ENCODE results near the gene SPG7.
"Not testable (repeated sequence)": the region's sequence is repeated elsewhere in the genome, so short reads cannot be mapped to it uniquely, and the experiment has no call there.

The SPG7 gene

GRCh38 chr16:89507834-89508590 is at the start of gene SPG7:
Gene SPG7, plus strand, starts transcription at chr16:89508403. Its CDS starts 15 bp downstream, at chr16:89508418.
- peak; percentile 64 to 71 for ATAC-seq

- no peak for ATAC-seq
Observed at GRCh38 chr16:89458551-89458950, 49.7 kb upstream of the SPG7 start.

DNA sequence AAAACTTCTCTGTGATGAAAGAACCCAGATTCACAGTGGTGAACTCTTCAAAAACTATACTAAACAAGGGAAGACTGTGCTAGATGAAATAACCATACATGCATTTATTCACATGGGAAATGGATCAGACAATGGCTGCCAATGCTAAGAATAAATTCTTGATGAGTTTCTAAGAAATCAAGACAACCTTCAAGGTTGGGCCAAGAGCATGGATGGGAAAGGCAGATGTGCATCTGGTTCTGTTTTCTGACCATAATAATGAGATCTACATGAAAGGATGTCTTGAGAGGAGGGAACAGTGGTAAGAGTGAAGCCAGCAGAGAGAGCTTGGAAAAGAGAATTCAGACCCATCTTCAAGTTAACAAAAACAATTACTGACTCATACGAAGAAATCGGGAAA is 49.2 kb upstream of the SPG7 start:
- no peak for ATAC-seq

DNA sequence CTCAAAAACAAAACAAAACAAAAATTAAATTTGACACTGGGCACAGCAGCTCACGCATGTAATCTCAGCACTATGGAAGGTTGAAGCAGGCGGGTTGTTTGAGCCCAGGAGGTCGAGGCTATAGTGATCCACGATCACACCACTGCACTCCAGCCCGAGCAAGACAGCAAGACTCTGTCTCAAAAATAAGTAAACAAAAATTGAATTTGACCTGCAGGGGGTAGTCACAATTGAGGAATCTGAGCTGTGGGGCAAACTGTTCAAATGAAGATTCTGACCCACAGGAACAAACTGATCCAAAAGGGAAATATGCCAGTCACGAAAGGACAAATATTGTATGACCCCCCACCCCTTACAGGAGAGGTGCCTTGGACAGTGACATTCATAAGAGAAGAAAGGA is 47.6 kb upstream of the SPG7 start:
- no peak for ATAC-seq

- not testable (repeated sequence) for ATAC-seq
Observed at GRCh38 chr16:89461890-89462289, 46.3 kb upstream of the SPG7 start.

GRCh38 chr16:89462639-89463038 is 45.6 kb upstream of the SPG7 start:
- not testable (repeated sequence) for ATAC-seq

DNA sequence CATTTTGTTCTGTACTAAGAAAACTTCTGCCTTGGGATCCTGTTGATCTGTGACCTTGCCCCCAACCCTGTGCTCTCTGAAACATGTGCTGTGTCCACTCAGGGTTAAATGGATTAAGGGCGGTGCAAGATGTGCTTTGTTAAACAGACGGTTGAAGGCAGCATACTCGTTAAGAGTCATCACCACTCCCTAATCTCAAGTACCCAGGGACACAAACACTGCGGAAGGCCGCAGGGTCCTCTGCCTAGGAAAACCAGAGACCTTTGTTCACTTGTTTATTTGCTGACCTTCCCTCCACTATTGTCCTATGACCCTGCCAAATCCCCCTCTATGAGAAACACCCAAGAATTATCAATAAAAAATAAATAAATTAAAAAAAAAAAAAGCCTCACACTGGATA is 44.9 kb upstream of the SPG7 start:
- not testable (repeated sequence) for ATAC-seq

DNA sequence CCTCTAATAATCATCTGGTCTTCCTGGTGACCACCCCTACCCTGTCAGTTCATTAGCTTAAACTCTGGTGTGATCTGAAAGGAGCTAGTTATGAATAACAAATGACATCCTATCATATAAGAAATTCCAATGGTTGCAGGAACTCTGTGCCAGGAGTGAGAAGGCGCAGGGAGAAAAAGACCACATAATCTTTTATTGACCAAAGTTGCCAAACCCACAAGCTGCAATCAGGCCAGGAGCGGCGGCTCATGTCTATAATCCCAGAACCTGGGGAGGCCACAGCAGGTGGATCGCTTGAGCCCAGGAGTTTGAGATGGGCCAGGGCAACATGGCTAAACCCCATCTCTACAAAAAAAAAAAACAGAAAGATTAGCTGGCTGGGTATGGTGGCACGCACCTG is 41.3 kb upstream of the SPG7 start:
- ATAC-seq: no peak

- ATAC-seq: no peak
Observed at GRCh38 chr16:89467382-89467781, 40.8 kb upstream of the SPG7 start.

GRCh38 chr16:89472711-89473075 is 35.5 kb upstream of the SPG7 start:
- no peak for ATAC-seq

GRCh38 chr16:89473136-89473712 is 35.0 kb upstream of the SPG7 start:
- ATAC-seq: no peak

DNA sequence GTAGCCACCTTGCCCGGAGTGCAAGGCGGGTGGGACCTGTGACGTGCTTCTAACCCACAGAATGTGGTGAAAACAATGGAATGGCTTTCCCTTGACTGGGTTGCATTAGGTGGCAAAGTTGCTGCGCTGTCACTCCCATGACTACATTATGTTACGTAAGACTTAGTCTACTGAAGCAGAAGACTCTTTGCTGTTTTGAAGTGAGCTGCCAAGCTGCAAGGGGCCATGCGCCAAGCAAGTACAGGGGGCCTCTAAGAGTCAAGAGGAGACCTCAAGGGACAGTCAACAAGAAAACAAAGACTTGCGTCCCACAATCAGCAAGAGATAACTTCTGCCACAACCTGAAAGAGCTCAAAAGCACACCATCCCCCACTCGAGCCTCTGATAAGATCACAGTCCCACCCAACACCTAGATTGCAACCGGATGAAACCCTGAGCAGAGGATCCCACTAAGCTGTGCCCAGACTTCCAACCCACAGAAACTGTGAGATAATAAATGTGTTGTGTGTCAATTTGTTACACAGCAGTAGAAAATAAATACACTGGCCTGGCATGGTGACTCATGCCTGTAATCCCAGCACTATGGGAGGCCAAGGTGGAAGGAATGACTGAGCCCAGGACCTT is 34.3 kb upstream of the SPG7 start:
- no peak for ATAC-seq

GRCh38 chr16:89475144-89475543 is 33.1 kb upstream of the SPG7 start:
- ATAC-seq: no peak

DNA sequence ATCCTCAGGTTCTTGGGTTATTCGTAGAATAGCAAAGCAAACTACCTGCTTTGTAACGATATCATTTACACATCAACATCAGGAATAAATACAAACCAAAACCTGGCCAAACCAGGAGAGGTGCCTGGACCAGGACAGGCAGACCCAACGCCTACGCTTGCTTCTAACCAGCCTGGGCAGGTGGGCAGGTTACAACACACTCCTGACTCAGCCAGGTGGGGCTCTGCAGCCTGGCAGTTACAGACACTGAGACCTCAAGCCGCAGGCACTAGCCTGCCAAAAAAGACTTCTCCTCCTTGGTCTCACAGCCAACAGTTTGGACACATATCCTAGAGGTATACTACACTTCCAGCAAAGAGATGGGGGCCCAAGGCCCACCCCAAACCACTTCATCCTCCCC is 31.8 kb upstream of the SPG7 start:
- ATAC-seq: peak; percentile 44 to 47

- ATAC-seq: peak; percentile 39 to 40
Observed at GRCh38 chr16:89476811-89477261, 31.4 kb upstream of the SPG7 start.

DNA sequence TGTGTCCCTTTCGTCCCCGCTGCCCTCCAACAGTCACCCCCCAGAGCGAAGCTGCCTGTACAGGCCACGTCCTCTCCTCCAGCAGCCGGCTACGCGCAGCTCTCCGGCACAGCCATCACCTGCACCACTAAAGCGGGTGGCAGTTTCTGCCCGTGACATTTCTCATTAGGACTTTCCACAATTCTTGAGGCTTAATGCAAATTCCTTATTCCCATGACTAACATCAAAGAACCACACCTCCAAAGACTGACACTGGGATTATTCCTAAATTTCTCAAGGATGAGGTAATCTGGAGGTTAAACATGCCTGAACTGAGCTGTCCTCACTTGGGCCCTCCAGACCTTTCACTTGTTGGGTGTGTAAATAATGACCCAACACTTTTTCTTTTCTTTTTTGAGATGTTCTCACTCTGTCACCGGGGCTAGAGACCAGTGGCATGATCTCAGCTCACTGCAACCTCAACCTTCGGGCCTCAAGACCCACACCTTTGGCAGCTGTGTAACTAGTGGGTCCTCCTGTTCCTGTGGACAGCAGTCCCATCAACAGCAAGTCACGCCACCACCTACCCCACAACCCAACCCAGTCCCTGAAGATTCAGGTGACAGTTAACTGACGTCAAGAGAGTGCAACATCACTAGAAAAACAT is 29.5 kb upstream of the SPG7 start:
- no peak for ATAC-seq

DNA sequence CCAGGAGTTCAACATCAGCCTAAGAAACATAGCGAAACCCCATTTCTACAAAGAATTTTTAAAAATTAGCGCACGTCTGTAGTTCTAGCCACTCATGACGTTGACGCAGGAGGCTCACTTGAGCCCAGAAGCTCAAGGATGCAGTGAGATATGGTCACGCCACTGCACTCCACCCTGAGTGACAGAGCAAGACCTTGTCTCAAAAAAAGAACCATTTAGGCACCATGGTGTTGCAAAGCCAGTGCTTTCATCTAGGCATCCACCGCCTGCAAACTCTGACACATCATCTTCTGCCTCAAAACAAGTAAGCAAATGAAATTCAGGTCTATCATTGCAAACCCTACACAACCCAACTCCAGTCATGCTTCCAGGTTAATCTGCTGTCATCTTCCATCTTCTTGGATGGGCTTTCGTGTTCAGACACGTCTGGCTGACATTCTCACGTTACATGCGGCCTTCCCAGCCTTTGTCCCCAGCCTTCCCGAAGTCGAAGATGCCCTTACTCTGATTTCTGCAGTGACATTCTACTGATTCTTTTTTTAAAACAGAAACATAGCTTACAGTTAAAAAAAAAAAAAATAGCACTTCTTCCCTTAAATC is 26.7 kb upstream of the SPG7 start:
- no peak for ATAC-seq

GRCh38 chr16:89482150-89482816 is 25.9 kb upstream of the SPG7 start:
- no peak for ATAC-seq

GRCh38 chr16:89482817-89483205 is 25.4 kb upstream of the SPG7 start:
- no peak for ATAC-seq

DNA sequence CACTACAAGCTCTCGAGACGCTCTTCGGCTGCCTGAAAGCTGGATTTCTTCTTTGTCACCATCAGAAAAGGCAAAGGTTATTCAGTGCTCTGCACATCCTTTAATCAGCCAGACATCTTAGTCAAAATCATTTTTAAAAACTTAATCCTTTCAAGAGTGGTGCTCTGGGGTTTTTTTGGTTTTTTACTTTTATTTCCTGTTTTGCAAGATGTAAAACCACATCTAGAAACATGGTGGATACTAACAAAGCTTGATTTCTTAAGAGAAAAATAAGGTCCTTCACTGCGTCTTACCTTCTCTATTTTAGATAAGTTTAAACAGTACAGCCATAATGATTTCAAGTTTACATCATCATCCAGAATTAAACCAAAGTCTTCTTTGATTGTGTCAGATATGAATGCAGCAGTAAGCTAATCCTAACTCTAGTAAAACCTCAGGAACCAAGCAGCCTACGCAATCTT is 24.1 kb upstream of the SPG7 start:
- peak; percentile 21 to 25 for ATAC-seq

GRCh38 chr16:89484923-89485679 is 23.1 kb upstream of the SPG7 start:
- ATAC-seq: peak in 1 of 2 donors; percentile 21

Measured in activated CD4-positive, CD25-positive, alpha-beta regulatory T cell treated with anti-CD3 and anti-CD28 coated beads, Interleukin-2, amount 50 U/mL, for 24 hours (primary cell).